ENCODE measurements around the gene VWA2.

The VWA2 gene

DNA sequence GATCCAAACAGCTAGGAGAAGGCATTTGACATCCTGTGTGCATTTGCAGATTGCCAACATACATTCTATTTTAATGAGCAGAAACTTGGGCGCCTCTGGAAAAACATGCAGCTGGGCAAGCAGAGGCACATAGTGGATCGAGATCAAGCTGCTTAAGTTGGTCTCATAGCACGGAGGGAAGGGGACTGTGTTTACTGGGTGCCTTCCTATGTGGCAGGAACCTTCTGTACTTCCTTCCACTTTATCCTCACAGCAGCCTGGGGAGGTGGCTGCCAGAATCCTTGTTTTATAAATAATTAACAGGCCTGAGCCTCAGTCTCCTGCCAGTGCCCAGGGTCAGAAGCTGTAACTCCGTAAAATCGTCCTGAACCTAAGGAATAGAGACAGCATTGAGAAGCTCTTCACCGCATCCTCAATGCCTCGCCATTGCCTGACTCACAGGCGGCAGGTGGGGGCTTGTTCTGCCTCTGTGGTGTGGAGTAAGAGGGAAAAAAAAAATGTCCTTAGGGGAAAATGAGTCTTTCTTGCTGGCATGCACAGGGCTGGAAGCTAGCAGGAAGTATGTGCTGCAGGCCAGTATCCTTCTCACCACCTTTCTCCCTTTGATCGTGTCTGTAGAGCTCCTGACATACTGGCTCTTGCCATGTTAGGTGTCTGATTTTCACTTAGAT, 6.2 kb downstream of the VWA2 start:
- H3K4me3 ChIP-seq (ENCODE audit: low read length): no peak overlapping the region
- H3K4me2 ChIP-seq (ENCODE audit: low read depth, low read length): no peak overlapping the region
- no peak overlapping the region for H3K9ac ChIP-seq (ENCODE audit: low read length)
- no peak overlapping the region for H2AFZ ChIP-seq (ENCODE audit: low read length)
- H3K4me1 ChIP-seq (ENCODE audit: low read length): no peaks in the 10 kb centered on the region
- H3F3A ChIP-seq (ENCODE audit: insufficient read depth, low read length): no peaks in the 10 kb centered on the region
- no peaks in the 10 kb centered on the region for H3K36me3 ChIP-seq (replicated peaks; ENCODE audit: insufficient read depth, low read length)
- no peaks in the 10 kb centered on the region for H3K9me2 ChIP-seq (replicated peaks; ENCODE audit: insufficient read depth, low read length)
- no peaks in the 10 kb centered on the region for H3K79me2 ChIP-seq (ENCODE audit: low read length)
- no peaks in the 10 kb centered on the region for H4K20me1 ChIP-seq (ENCODE audit: insufficient read depth, low read length)
- TF ChIP-seq CTCF (IDR thresholded peaks at IDR 0.05; ENCODE audit: low read length): no peak
- no peak for TF ChIP-seq EZH2phosphoT487 (IDR thresholded peaks at IDR 0.05; ENCODE audit: low read length)
- no peak for TF ChIP-seq EZH2 (optimal IDR thresholded peaks at IDR 0.05; ENCODE audit: low read depth, low read length)
- no peaks in the 10 kb centered on the region for H3K9me3 ChIP-seq (replicated peaks; ENCODE audit: insufficient read depth, low read length)
- no peak overlapping the region for H3K27ac ChIP-seq (ENCODE audit: low read length)
- H3K27me3 ChIP-seq (replicated peaks; ENCODE audit: insufficient read depth, low read length): no peaks in the 10 kb centered on the region
- DNase-seq: no peak

- H3K79me2 ChIP-seq (ENCODE audit: low read length): no peaks in the 10 kb centered on the region
- H3K27ac ChIP-seq (ENCODE audit: low read length): no peak overlapping the region
- no peak overlapping the region for H2AFZ ChIP-seq (ENCODE audit: low read length)
- H3K9me2 ChIP-seq (replicated peaks; ENCODE audit: insufficient read depth, low read length): no peaks in the 10 kb centered on the region
- no peak overlapping the region for H3K4me2 ChIP-seq (ENCODE audit: low read depth, low read length)
- H3K9me3 ChIP-seq (replicated peaks; ENCODE audit: insufficient read depth, low read length): no peaks in the 10 kb centered on the region
- no peaks in the 10 kb centered on the region for H3K27me3 ChIP-seq (replicated peaks; ENCODE audit: insufficient read depth, low read length)
- no peaks in the 10 kb centered on the region for H3F3A ChIP-seq (ENCODE audit: insufficient read depth, low read length)
- no peak for TF ChIP-seq EZH2phosphoT487 (IDR thresholded peaks at IDR 0.05; ENCODE audit: low read length)
- no peak for TF ChIP-seq EZH2 (optimal IDR thresholded peaks at IDR 0.05; ENCODE audit: low read depth, low read length)
- no peak for TF ChIP-seq CTCF (IDR thresholded peaks at IDR 0.05; ENCODE audit: low read length)
- H3K9ac ChIP-seq (ENCODE audit: low read length): no peak overlapping the region
- H4K20me1 ChIP-seq (ENCODE audit: insufficient read depth, low read length): no peaks in the 10 kb centered on the region
- DNase-seq: no peak
- no peaks in the 10 kb centered on the region for H3K36me3 ChIP-seq (replicated peaks; ENCODE audit: insufficient read depth, low read length)
- H3K4me1 ChIP-seq (ENCODE audit: low read length): no peaks in the 10 kb centered on the region
- H3K4me3 ChIP-seq (ENCODE audit: low read length): no peak overlapping the region
Observed at GRCh38 chr10:114246679-114247305, 7.7 kb downstream of the VWA2 start.

DNA sequence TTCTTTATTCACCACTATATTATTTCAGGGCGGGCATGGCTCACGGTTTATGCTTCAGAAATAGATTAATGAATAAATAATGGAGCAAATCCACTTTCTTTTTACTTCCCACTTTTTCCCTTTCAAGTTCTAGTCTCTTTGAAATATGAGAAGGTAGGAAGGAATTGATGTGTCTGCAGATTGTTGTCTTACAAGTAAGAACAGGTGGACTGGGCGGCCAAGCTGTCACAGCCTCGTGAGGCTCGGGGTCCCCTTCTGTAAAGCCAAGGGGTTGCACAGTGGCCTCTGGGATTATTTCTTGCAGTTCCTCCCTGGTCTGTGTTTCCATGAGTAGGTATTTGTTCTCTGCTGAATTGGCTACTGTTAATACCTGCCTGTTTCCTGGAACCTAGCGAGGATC, 11.2 kb downstream of the VWA2 start:
- DNase-seq: no peak
- Histone ChIP-seq H3K27me3 (replicated peaks; ENCODE audit: insufficient read depth, low read length) (no peaks in the 10 kb centered on the region), H3K79me2 (ENCODE audit: low read length) (no peaks in the 10 kb centered on the region), H3K9ac (ENCODE audit: low read length) (no peak overlapping the region), H3K4me3 (ENCODE audit: low read length) (no peak overlapping the region), H2AFZ (ENCODE audit: low read length) (no peak overlapping the region), H3K9me2 (replicated peaks; ENCODE audit: insufficient read depth, low read length) (no peaks in the 10 kb centered on the region), H3K36me3 (replicated peaks; ENCODE audit: insufficient read depth, low read length) (no peaks in the 10 kb centered on the region), H3F3A (ENCODE audit: insufficient read depth, low read length) (no peaks in the 10 kb centered on the region), H3K4me2 (ENCODE audit: low read depth, low read length) (no peak overlapping the region), H4K20me1 (ENCODE audit: insufficient read depth, low read length) (no peaks in the 10 kb centered on the region), H3K9me3 (replicated peaks; ENCODE audit: insufficient read depth, low read length) (no peaks in the 10 kb centered on the region), H3K4me1 (ENCODE audit: low read length) (no peaks in the 10 kb centered on the region), H3K27ac (ENCODE audit: low read length) (no peak overlapping the region)
- no peak for TF ChIP-seq EZH2phosphoT487 (IDR thresholded peaks at IDR 0.05; ENCODE audit: low read length)

DNA sequence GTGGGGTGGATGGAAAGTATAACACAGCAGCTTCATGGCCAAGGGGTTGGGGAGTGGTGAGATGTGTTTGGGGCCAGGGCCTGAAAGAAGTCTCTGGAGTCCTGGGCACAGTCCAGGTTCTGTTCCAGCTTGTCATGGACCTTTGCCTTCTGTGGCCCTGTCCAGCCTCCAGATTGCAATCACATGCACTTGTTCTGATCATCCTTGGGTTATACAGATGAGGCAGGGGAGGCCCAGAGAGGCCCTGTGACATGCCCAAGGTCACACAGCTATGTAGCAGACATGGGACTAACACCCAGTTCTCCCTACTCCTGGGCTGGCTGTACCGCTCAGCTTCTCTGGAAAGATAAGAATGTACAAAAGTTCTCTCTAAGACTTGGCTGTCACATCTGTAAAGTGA, 11.7 kb downstream of the VWA2 start:
- no peaks in the 10 kb centered on the region for H3K9me2 ChIP-seq (replicated peaks; ENCODE audit: insufficient read depth, low read length)
- H3F3A ChIP-seq (ENCODE audit: insufficient read depth, low read length): no peaks in the 10 kb centered on the region
- H3K27me3 ChIP-seq (replicated peaks; ENCODE audit: insufficient read depth, low read length): no peaks in the 10 kb centered on the region
- no peak for DNase-seq
- no peak overlapping the region for H3K4me3 ChIP-seq (ENCODE audit: low read length)
- H3K9me3 ChIP-seq (replicated peaks; ENCODE audit: insufficient read depth, low read length): no peaks in the 10 kb centered on the region
- no peak overlapping the region for H3K4me2 ChIP-seq (ENCODE audit: low read depth, low read length)
- H3K9ac ChIP-seq (ENCODE audit: low read length): no peak overlapping the region
- no peaks in the 10 kb centered on the region for H3K4me1 ChIP-seq (ENCODE audit: low read length)
- no peaks in the 10 kb centered on the region for H4K20me1 ChIP-seq (ENCODE audit: insufficient read depth, low read length)
- H3K27ac ChIP-seq (ENCODE audit: low read length): no peak overlapping the region
- H3K79me2 ChIP-seq (ENCODE audit: low read length): no peaks in the 10 kb centered on the region
- TF ChIP-seq EZH2phosphoT487 (IDR thresholded peaks at IDR 0.05; ENCODE audit: low read length): no peak
- TF ChIP-seq CTCF (IDR thresholded peaks at IDR 0.05; ENCODE audit: low read length): no peak
- TF ChIP-seq EZH2 (optimal IDR thresholded peaks at IDR 0.05; ENCODE audit: low read depth, low read length): no peak
- no peak overlapping the region for H2AFZ ChIP-seq (ENCODE audit: low read length)
- no peaks in the 10 kb centered on the region for H3K36me3 ChIP-seq (replicated peaks; ENCODE audit: insufficient read depth, low read length)

Measured in MM.1S (cell line).